HG02870 (cell line): ENCODE data around the gene MFSD11.
"Not testable (repeated sequence)": the region's sequence is repeated elsewhere in the genome, so short reads cannot be mapped to it uniquely, and the experiment has no call there.

Experiments used
- ATAC-seq: cut with Tn5 transposase; IDR thresholded peaks from one replicate; pipeline ENCODE4 v1.9.1; 2021; ENCODE audit warnings: mild to moderate bottlenecking, moderate library complexity; ENCODE audit not compliant: unreplicated experiment

MFSD11 gene

GRCh38 chr17:76745785-76746184 is 7.9 kb downstream of the MFSD11 start:
- not testable (repeated sequence) for ATAC-seq

DNA sequence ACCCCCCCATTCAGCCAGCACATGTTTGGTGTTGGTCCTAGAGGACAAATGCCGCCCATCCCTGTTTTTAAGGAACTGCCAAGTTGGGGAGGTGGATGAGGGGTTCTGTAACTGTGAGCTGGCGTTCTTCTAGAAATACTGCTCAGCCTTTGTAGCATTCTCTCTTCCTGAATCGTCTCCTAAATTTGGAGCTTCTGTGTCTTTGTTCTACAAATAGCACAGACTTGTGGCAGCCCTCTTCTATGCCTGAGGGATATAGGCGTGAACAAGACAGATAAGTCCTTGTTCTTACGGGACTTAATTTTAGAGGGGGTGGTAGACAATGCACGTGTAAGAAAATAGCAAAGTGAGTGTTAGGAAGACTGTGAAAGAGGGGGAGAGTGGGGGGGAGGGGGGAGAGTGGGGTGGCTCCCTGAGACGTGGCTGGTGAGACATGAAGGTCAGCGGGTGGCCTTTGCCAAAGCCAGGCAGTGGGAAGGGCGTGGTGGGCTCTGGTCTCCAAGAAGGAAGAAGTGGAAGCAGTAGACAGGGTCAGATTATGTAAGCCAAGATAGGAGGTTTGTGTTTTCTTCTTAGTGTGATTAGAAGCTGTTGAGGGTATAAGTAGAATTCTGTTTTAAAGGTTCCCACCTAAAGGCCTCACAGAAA is 9.9 kb downstream of the MFSD11 start:
- ATAC-seq = no peak

DNA sequence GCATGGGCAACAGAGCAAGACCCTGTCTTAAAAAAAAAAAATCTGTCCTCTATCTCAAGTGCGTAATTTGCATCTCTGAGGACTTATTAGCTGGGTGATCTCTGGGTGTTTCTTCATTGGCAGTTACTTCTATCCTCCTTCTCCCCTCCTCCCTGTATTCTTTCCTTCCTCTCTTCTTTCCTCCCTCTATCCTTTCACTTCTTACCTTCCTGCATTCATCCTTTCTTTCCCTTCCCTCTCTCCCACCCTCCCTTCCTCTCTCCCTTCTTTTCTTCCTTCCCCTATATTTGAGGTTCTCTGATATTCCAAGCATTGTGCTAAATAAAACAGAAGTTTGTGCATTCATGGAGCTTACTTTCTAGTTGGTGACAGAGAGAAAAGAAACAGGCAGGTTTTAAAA is 10.7 kb downstream of the MFSD11 start:
- no peak for ATAC-seq

- ATAC-seq = no peak
These were observed 13.6 kb downstream of the MFSD11 start for GRCh38 chr17:76751416-76751993.

- ATAC-seq = no peak
These were observed 14.1 kb downstream of the MFSD11 start for GRCh38 chr17:76752006-76752405.

DNA sequence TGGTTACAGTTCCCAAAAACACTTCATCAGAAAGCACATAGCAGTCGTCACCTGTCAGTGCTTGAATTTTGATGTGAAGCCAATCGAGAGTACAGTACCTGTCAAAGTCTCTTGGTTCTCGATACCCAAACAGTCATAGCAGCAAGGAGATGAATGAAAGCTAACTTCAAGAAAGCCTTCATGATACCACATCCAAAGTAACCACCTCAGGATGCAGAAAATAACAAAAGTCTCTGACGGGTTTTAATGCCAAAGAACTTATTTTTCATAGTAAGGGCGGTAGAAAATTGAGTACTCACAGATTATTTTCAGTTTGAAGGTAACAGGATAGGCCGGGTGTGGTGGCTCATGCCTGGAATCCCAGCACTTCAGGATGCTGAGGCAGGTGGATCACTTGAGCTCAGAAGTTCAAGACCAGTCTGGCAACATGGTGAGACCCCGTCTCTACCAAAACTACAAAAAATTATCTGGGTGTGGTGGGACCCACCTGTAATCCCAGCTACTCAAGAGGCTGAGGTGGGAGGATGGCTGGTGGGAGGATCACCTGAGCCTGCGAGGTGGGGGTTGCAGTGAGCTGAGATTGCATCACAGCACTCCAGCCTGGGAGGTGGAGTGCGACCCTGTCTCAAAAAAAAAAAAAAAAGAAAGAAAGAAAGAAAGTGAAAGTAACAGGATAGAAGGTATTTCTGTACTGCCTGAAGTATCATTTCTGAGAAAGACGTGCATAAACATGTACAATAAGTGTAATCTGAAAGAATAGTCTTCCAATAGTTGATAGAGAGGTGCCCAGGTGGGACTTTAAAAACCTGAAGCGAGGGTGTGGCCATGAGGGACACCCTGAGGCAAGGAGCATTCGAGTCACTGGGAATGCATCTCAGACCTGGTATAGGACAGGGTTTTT is 15.4 kb downstream of the MFSD11 start:
- no peak for ATAC-seq

DNA sequence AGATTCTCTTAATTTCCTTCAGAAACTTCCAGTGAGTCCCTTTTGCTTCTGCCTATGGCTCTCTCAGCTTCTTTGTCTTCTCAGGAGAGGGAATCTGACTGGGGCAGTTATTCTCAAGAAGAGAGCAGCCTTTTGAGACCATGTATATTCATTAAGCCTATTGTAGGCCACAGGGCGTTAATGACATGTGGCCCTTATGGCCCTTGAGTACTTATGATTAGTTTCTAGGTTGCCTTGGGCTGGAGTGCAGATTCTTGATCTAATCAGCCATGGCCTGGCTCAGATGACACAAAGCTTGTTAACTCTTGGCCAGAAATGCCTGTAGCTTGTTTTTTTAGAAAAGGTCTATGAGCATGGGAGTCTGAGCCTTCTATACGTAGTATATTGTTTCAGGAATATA is 17.4 kb downstream of the MFSD11 start:
- no peak for ATAC-seq

DNA sequence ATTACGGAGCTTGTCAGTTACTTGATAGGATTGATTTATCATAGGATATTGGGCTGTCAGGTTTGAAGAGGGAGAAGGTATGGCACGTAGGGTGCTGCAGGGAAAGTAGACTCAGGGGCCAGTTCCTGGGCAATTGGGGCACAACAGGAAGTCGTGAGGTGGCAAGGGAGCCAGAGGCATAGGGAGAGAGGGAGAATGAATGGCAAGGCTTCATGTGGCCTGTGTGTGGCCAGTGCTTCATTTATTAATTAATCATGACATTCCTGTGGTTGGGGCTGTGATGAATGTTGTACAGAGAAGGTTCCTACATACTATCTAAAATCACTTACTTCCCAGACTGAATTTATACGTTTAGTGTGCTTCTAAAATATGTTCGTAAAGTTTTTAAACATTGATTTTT is 19.3 kb downstream of the MFSD11 start:
- ATAC-seq = no peak

- ATAC-seq = no peak
These were observed 20.7 kb downstream of the MFSD11 start for GRCh38 chr17:76758570-76758969.

DNA sequence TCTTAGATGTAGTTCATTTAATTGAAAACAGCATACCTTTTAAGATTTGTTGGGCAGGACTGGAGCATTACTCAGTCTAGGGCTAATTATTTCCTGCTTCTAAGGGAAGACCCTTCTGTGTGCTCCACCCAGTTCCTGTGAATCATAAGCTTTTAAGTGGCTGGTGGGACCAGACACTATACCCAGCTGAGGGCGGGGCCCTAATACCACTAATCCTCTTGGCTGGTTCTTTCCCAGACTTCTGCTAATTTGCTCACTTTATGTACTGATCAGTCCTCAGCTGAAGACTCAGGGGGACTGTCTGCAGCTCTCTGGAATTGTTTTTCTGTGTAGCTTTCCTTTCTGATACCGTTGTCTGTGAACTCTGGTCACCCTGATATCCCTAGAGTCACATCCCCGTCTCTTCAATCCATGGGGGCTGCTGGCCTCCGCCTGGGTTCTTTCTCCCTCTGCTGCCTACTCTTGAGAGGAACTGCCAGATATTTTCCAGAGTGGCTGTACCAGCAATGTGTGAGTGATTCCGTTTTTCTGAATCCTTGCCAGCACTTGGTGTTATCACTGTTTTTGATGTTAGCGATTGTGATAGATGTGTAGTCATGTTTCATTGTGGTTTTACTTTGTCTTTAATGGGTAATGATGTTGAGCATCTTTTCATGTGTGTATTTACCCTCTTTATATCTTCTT is 35.1 kb downstream of the MFSD11 start:
- no peak for ATAC-seq

DNA sequence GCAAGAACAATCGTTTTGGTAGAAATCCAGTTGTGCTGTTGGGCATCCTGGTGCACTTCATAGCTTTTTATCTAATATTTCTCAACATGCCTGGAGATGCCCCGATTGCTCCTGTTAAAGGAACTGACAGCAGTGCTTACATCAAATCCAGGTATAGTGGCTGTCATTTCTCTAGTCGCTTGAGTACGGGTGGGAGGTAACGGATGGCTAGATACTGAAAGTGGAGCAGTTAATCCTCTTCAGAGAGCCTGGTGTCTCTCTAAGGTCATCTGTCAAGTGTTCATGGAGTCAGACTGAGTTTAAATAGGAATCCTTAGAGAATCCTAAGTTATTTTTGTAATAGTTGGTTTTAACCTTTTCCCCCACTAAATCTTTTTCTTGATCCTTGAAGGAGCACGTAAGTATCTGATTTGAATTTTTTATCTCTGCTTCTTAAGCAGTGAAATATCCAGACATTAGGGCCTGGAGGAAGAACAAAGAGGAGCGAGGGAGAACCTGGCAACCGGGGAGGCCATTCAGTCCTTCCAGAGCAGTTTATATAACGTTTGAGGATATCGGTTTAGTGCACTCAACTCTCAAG is 37.2 kb downstream of the MFSD11 start:
- ATAC-seq = no peak

- ATAC-seq = no peak
These were observed 43.4 kb downstream of the MFSD11 start for GRCh38 chr17:76781056-76781982.

DNA sequence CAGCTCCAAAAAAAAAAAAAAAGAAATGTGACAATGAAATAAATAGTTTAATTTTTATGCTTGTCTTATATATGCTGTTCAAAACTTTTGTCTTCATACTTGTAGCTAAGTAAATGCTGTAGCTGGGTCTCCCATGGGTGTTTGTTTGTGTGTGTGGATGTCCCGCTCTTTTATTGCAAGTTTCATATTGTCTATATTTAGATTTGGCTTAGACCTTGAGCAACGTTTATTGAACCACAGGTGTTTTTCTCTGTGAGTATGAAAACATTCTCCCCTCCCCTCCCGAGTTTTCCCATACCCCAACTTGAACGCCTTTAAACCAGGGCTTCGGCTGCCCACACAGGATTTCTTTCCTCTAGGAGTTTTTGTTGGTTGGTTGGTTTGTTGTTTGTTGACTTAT is 45.2 kb downstream of the MFSD11 start:
- ATAC-seq = no peak

GRCh38 chr17:76784926-76785325 is 47.0 kb downstream of the MFSD11 start:
- no peak for ATAC-seq

- ATAC-seq = not testable (repeated sequence)
These were observed 49.9 kb downstream of the MFSD11 start for GRCh38 chr17:76787866-76788265.

DNA sequence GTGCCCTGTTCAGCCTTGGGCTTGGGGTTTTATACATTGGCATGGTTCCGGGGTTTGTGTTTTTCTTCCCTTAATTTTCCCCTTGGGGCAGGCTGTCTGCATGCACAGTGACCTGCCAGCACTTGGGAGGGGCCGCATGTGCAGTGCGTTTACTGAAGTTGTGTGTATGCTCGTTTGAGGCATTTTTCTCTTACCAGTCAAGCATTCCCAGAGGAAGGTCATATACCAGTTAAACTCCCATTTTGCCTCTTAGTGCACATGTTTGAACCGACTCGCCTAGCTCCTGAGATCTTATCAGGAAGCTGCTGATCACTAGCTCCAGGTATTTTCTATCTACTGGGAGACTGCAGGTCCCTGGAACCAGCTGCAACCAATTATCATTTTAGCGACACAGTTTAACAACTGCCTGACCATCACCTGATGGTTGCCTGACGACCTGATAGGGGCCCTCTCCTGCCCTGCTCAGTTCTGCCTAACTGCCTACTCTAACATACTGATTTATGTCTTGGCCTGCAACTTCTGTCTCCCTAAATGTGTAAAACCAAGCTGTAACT is 51.4 kb downstream of the MFSD11 start:
- ATAC-seq = no peak

GRCh38 chr17:76791053-76791980 is 53.4 kb downstream of the MFSD11 start:
- ATAC-seq = no peak

DNA sequence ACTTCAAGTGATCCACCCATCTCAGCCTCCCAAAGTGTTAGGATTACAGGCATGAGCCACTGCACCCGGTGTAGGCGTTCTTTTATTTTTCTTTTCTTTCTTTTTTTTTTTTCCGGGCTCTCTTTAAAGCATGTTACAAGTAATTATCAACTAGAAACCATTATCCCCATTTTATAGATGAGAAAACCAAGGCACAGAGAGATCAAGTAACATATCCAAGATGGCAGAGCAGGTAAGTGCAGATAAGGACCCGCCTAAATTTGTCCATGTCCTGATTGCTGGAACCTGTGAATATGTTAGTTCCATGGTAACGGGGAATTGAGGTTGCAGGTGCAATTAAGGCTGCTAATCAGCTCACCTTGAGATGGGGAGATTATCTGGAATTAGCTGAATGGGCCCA is 54.4 kb downstream of the MFSD11 start:
- ATAC-seq = no peak

DNA sequence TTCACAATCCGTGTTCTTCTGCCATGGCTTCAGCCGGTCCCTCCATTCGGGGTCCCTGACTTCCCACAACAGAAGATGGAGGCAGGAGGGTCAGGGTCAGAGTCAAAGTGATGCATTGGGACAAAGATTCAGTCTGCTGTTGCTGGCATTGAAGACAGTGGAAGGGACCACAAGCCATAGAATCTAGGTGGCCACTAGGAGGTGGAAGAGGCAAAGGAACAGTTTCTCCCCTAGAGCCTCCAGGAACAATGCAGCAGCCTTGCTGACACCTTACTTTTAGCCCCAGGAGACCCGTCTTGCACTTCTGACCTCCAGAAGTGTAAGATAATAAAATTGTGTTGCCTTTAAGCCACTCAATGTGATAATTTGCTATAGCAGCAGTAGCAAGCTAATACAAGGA is 55.9 kb downstream of the MFSD11 start:
- no peak for ATAC-seq
